ENCODE data around the gene FAM177A1. TPM values are rescaled to one million over a fixed set of nuclear protein-coding genes. Genes with fewer than 3 reads are reported as not detected.

FAM177A1 gene
- total and polyA plus RNA-seq, 2 of the 13 experiments (the other 11 are each of a cell fraction or from before 2014, with no cell fraction given) = 72.9 to 119 TPM

- ChIA-PET POLR2A (interaction anchor here (1.0 to 1.8 kb wide), 2 partner anchors 9 to 15 kb away, joined by 4 to 7 read pairs; partner anchors contain the start of genes PPP2R3C and PRORP), CTCF (ENCODE audit: low intra/inter-chr PET ratio, low total read pairs) (no interaction called here)
- Histone ChIP-seq H3K27ac (ENCODE audit: extremely low read length, insufficient read depth, low read length) (no peak overlapping the region), H4K20me1 (ENCODE audit: insufficient read depth, low read length) (no peaks in the 10 kb centered on the region), H2AFZ (ENCODE audit: low read length) (no peak overlapping the region), H3K4me2 (ENCODE audit: low read depth, low read length) (no peak overlapping the region), H3K27me3 (ENCODE audit: control insufficient read depth in 1 of 2, insufficient read depth in 2 of 2, low read length in 2 of 2) (no peaks in the 10 kb centered on the region), H3K4me3 (replicated peaks in 1 of 3; ENCODE audit: insufficient read depth in 1 of 3, low read depth in 2 of 3, low read length in 3 of 3) (no peak overlapping the region), H3K79me2 (ENCODE audit: insufficient read depth, low read length) (no peaks in the 10 kb centered on the region), H3K9ac (ENCODE audit: insufficient read depth, low read depth, low read length) (no peak overlapping the region), H3K4me1 (ENCODE audit: insufficient read depth, low read length) (no peaks in the 10 kb centered on the region), H3K9me3 (ENCODE audit: low read length) (no peaks in the 10 kb centered on the region), H3K36me3 (replicated peaks in 1 of 2; ENCODE audit: control insufficient read depth in 1 of 2, insufficient read depth in 2 of 2, low read length in 2 of 2) (peaks cover 38 to 62% of the 10 kb centered on the region in 2 experiments)
- DNase-seq (ENCODE audit: low spot score) (no peak), ATAC-seq (no peak), FAIRE-seq (no peak)
- no peak for TF ChIP-seq ZNF772 (CRISPR knock-in tag; IDR thresholded peaks at IDR 0.05)
- TF ChIP-seq ZGPAT (CRISPR knock-in tag; IDR thresholded peaks at IDR 0.05) = no peak
- TF ChIP-seq GLI4 (CRISPR knock-in tag; IDR thresholded peaks at IDR 0.05; ENCODE audit: borderline replicate concordance) = no peak
- no peak for TF ChIP-seq ZBTB39 (CRISPR knock-in tag; IDR thresholded peaks at IDR 0.05)
- no peak for TF ChIP-seq ZNF567 (CRISPR knock-in tag; IDR thresholded peaks at IDR 0.05; ENCODE audit: borderline replicate concordance)
- TF ChIP-seq TEAD3 (CRISPR knock-in tag; optimal IDR thresholded peaks at IDR 0.05; ENCODE audit: borderline replicate concordance) = no peak
- intact Hi-C loops (cut with micrococcal nuclease; ENCODE audit: unreplicated experiment) = no loop called here
- BruUV-seq (replicated peaks) = no TSS peak
- in situ Hi-C loops (cut with HindIII; ENCODE audit: extremely low pct_ligation_motif_present, low pct_unique_long_range_greater_than_20kb) = no loop called here
Measured at GRCh38 chr14:35107866-35108265, 61.8 kb downstream of the FAM177A1 start.
